Stomach (tissue), 9 donors: ENCODE measurements around the gene SCD. TPM values are rescaled to one million over a fixed set of nuclear protein-coding genes. Genes with fewer than 3 reads are reported as not detected.

Experiments used
- DNase-seq, 2 donors: peaks; one replicate each; pipeline versions ENCODE4 v3.0.0 to v3.0.0-alpha.2; 2013 to 2019
- H3K27ac ChIP-seq, 5 donors: fragments of 200-600 bp in 4 of 5; sonication (generic) in 4 of 5; one replicate each; pipeline ENCODE4 v1.5.1; 2013 to 2019; ENCODE audit warnings: mild to moderate bottlenecking in 1 of 5, moderate library complexity in 1 of 5
- H3K27me3 ChIP-seq, 3 donors: fragments of 200-600 bp; sonication (generic); one replicate each; pipeline ENCODE4 v1.5.1; 2017 to 2019; ENCODE audit warnings: mixed run types in 1 of 3
- H3K36me3 ChIP-seq, 4 donors: fragments of 200-600 bp; sonication (generic); 1 replicate in 3 of 4; 2 replicates in 1 of 4; pipeline ENCODE4 v1.5.1; 2016 to 2019
- H3K4me1 ChIP-seq, 4 donors: fragments of 200-600 bp; sonication (generic); one replicate each; pipeline ENCODE4 v1.5.1; 2016 to 2019
- H3K4me3 ChIP-seq, 4 donors: fragments of 200-600 bp; sonication (generic) in 3 of 4; one replicate each; pipeline ENCODE4 v1.5.1; 2016 to 2019; ENCODE audit warnings: mild to moderate bottlenecking in 1 of 4
- H3K9me3 ChIP-seq, 4 donors: fragments of 200-600 bp; sonication (generic); one replicate each; pipeline ENCODE4 v1.5.1; 2016 to 2019
- CTCF ChIP-seq, 7 experiments: fragments of 450-650 bp in 4 of 7; fragments of 200-600 bp in 3 of 7; sonication (generic) in 3 of 7; IDR thresholded peaks; one replicate each; pipeline ENCODE4 v1.5.1; 2016 to 2019; ENCODE audit warnings: antibody characterized with exemption in 7 of 7, control low read depth in 2 of 7, mild to moderate bottlenecking in 1 of 7
- EP300 ChIP-seq: sonication (generic); formaldehyde crosslinking; IDR thresholded peaks from one replicate; pipeline ENCODE4 v1.6.1; 2017; ENCODE audit warnings: antibody characterized with exemption
- POLR2A ChIP-seq, 4 donors: fragments of 450-650 bp; IDR thresholded peaks; one replicate each; pipeline ENCODE4 v1.6.1; 2016; ENCODE audit warnings: antibody characterized with exemption in 4 of 4, control low read depth in 2 of 4, mild to moderate bottlenecking in 1 of 4, moderate library complexity in 1 of 4
- POLR2AphosphoS5 ChIP-seq, 3 donors: sonication (generic); formaldehyde crosslinking; IDR thresholded peaks; one replicate each; pipeline ENCODE4 v1.6.1; 2016; ENCODE audit warnings: antibody characterized with exemption in 3 of 3
- WGBS, 5 donors: extraction: QIAGEN DNeasy Blood & Tissue Kit in 3 of 5; methylation state at CpG; one replicate each; pipeline versions ENCODE4 v1.1.5 to v1.1.7; 2013 to 2018; 5-methylcytosine and 5-hydroxymethylcytosine counted together
- intact Hi-C: fragments of 100-400 bp; cut with DNase I; formaldehyde crosslinking; loops from one replicate; pipeline ENCODE4 v1.15.1; 2023; ENCODE audit warnings: low total_unique reads
- polyA plus RNA-seq, 3 donors: library from polyadenylated mRNA; stranded (reverse); fragments of 200-250 nt; gene quantifications; one replicate each; pipeline ENCODE4 v1.2.3, GENCODE V29; 2013
- small RNA-seq, 4 donors: library from RNA; depleted of rRNA; stranded (forward); fragments of <200 nt; gene quantifications; one replicate each; pipeline ENCODE3, GENCODE V24; 2016
- total RNA-seq, 5 donors: library from RNA; depleted of rRNA; stranded (reverse); fragments of >200 nt; gene quantifications; one replicate each; pipeline versions ENCODE4 v1.1.0 to v1.2.3, GENCODE V29; 2014 to 2016
- donor health status: healthy with polysubstance abuse.
- donor health status: Bipolar disorder and iron deficiency.
- donor health status: healthy.

Gene SCD
- total and polyA plus RNA-seq, 8 donors: 2.3 to 36.2 (median 17.8) TPM

GRCh38 chr10:100401631-100402328 lies 54.7 kb downstream of the SCD start:
- no peaks in the 10 kb centered on the region for H3K9me3 ChIP-seq
- H3K4me3 ChIP-seq: no peak overlapping the region
- intact Hi-C loops: no loop called here
- H3K27ac ChIP-seq: no peak overlapping the region
- WGBS, 5 donors: 59 to 76% (median 67%) methylated on average over 4 of the region's 4 CpGs
- no peaks in the 10 kb centered on the region for H3K4me1 ChIP-seq
- TF ChIP-seq POLR2A (IDR thresholded peaks at IDR 0.05) (no peak), EP300 (no peak), CTCF (IDR thresholded peaks at IDR 0.05) (no peak), POLR2AphosphoS5 (IDR thresholded peaks at IDR 0.05) (no peak)
- H3K36me3 ChIP-seq: no peaks in the 10 kb centered on the region
- DNase-seq: no peak
- H3K27me3 ChIP-seq: no peaks in the 10 kb centered on the region

- Histone ChIP-seq H3K36me3 (no peaks in the 10 kb centered on the region), H3K27me3 (no peaks in the 10 kb centered on the region), H3K27ac (no peak overlapping the region), H3K4me3 (no peak overlapping the region), H3K4me1 (no peaks in the 10 kb centered on the region), H3K9me3 (no peaks in the 10 kb centered on the region)
- intact Hi-C loops: no loop called here
- DNase-seq: no peak
- TF ChIP-seq CTCF (IDR thresholded peaks at IDR 0.05) (no peak), POLR2AphosphoS5 (IDR thresholded peaks at IDR 0.05) (no peak), EP300 (no peak), POLR2A (IDR thresholded peaks at IDR 0.05) (no peak)
- 64 to 75% (median 70%) methylated on average over 3 of the region's 3 CpGs for WGBS, 5 donors
Measured at GRCh38 chr10:100403734-100404133, 56.7 kb downstream of the SCD start.

GRCh38 chr10:100413173-100413572 lies 66.1 kb downstream of the SCD start:
- Histone ChIP-seq H3K36me3 (no peaks in the 10 kb centered on the region), H3K27ac (no peak overlapping the region), H3K4me1 (no peaks in the 10 kb centered on the region), H3K4me3 (no peak overlapping the region), H3K9me3 (no peaks in the 10 kb centered on the region), H3K27me3 (no peaks in the 10 kb centered on the region)
- TF ChIP-seq CTCF (IDR thresholded peaks at IDR 0.05): no peak
- no peak for TF ChIP-seq POLR2AphosphoS5 (IDR thresholded peaks at IDR 0.05)
- no peak for TF ChIP-seq POLR2A (IDR thresholded peaks at IDR 0.05)
- TF ChIP-seq EP300: no peak
- 61 to 76% (median 62%) methylated on average over 3 of the region's 3 CpGs for WGBS, 5 donors
- intact Hi-C loops: no loop called here
- DNase-seq: no peak

Small RNA genes within 50 kb of the gene (small RNA-seq; reads per million reads assigned to genes)
- 0 reads per million in 4 donors for gene RF00019

Other genes with a start within 250 kb of the SCD start
- 10 to 100 TPM in 2 of 5 donors, 1 to 10 TPM in 3; 5.8 to 61.5 (median 9.8) TPM for gene ERLIN1, start 161.2 kb upstream of the SCD start, total RNA-seq
- gene ERLIN1, start 161.2 kb upstream of the SCD start, polyA plus RNA-seq: 1 to 10 TPM; 4.4 to 9.5 (median 5.9) TPM
- gene CHUK, start 117.6 kb upstream of the SCD start, total RNA-seq: 10 to 100 TPM in 4 of 5 donors, under 1 TPM in 1; 0.58 to 39.7 (median 15.6) TPM
- gene CHUK, start 117.6 kb upstream of the SCD start, polyA plus RNA-seq: 10 to 100 TPM in 2 of 3 donors, 1 to 10 TPM in 1; 6.9 to 17.7 (median 11.7) TPM
- 10 to 100 TPM in 2 of 5 donors, 1 to 10 TPM in 3; 1.2 to 39.7 (median 8.1) TPM for gene CWF19L1, start 79.6 kb upstream of the SCD start, total RNA-seq
- gene CWF19L1, start 79.6 kb upstream of the SCD start, polyA plus RNA-seq: 10 to 100 TPM; 12.5 to 14.1 (median 13.3) TPM
- gene BLOC1S2, start 60.6 kb upstream of the SCD start, total RNA-seq: 10 to 100 TPM in 3 of 5 donors, under 1 TPM in 1, not detected in 1; 0.87 to 33.4 (median 17.6) TPM
- 10 to 100 TPM; 37.6 to 51.0 (median 48.7) TPM for gene BLOC1S2, start 60.6 kb upstream of the SCD start, polyA plus RNA-seq
- under 1 TPM in 1 of 5 donors, not detected in 4; 0.89 TPM for gene PKD2L1, start 17.0 kb upstream of the SCD start, total RNA-seq
- gene PKD2L1, start 17.0 kb upstream of the SCD start, polyA plus RNA-seq: under 1 TPM in 1 of 3 donors, not detected in 2; 0.23 TPM
- not detected for gene WNT8B, start 115.8 kb downstream of the SCD start, total RNA-seq
- gene WNT8B, start 115.8 kb downstream of the SCD start, polyA plus RNA-seq: not detected
- gene SEC31B, start 172.6 kb downstream of the SCD start, total RNA-seq: 10 to 100 TPM in 3 of 5 donors, 1 to 10 TPM in 2; 6.2 to 47.4 (median 25.4) TPM
- gene SEC31B, start 172.6 kb downstream of the SCD start, polyA plus RNA-seq: 1 to 10 TPM in 2 of 3 donors, under 1 TPM in 1; 0.68 to 8.3 (median 1.4) TPM
- gene NDUFB8, start 182.6 kb downstream of the SCD start, total RNA-seq: 100 to 1,000 TPM in 2 of 5 donors, 10 to 100 TPM in 3; 33.0 to 174 (median 77.9) TPM
- gene NDUFB8, start 182.6 kb downstream of the SCD start, polyA plus RNA-seq: 100 to 1,000 TPM; 317 to 362 (median 334) TPM
- gene HIF1AN, start 188.7 kb downstream of the SCD start, total RNA-seq: 10 to 100 TPM in 2 of 5 donors, 1 to 10 TPM in 3; 4.7 to 19.6 (median 8.5) TPM
- gene HIF1AN, start 188.7 kb downstream of the SCD start, polyA plus RNA-seq: 1 to 10 TPM; 3.2 to 5.9 (median 3.6) TPM